ENCODE results near the gene LCMT1. TPM values are rescaled to one million over a fixed set of nuclear protein-coding genes. Genes with fewer than 3 reads are reported as not detected.

The LCMT1 gene
- total and polyA plus RNA-seq, 9 of the 15 experiments (the other 6 are each of a cell fraction or from before 2014, with no cell fraction given) = 20.0 to 42.8 (median 32.3) TPM

- no peak for TF ChIP-seq AFF4 (CRISPR knock-in tag; IDR thresholded peaks at IDR 0.05)
- peak; percentile 43; the same call in 1 of the 2 replicates for TF ChIP-seq PKNOX1 (IDR thresholded peaks at IDR 0.05)
- TF ChIP-seq ELF2 (CRISPR knock-in tag; IDR thresholded peaks at IDR 0.05) = no peak
- TF ChIP-seq CREBBP (IDR thresholded peaks at IDR 0.05; ENCODE audit: low read depth, low read length) = no peak
- no peak for TF ChIP-seq KAT8 (IDR thresholded peaks at IDR 0.05; ENCODE audit: low read depth)
- no peak for TF ChIP-seq KLF13 (tag; IDR thresholded peaks at IDR 0.05; ENCODE audit: borderline replicate concordance, low read depth)
- no peak for TF ChIP-seq HDAC1 (IDR thresholded peaks at IDR 0.05)
- TF ChIP-seq ZNF512 (tag; IDR thresholded peaks at IDR 0.05) = no peak
- TF ChIP-seq RBM22 (IDR thresholded peaks at IDR 0.05; ENCODE audit: low read depth, low read length, poor library complexity, severe bottlenecking) = no peak
- TF ChIP-seq MXD1 (CRISPR knock-in tag; IDR thresholded peaks at IDR 0.05; ENCODE audit: borderline replicate concordance, poor library complexity, severe bottlenecking) = no peak
Measured at GRCh38 chr16:25066747-25067631, 44.6 kb upstream of the LCMT1 start (continued).

All from K562 (cell line).